HL-60/S4 treated with retinoic acid at 250 ng/mL for 4 days and 3 days (cell line): ENCODE results near the gene PET100.

Experiments
- in situ Hi-C: fragments of 300-500 bp; cut with MboI; formaldehyde crosslinking; loops from 2 replicates; pipeline ENCODE4 v1.7.0; 2022; ENCODE audit warnings: low sequenced_read_pairs

The PET100 gene, protein sequence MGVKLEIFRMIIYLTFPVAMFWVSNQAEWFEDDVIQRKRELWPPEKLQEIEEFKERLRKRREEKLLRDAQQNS

DNA sequence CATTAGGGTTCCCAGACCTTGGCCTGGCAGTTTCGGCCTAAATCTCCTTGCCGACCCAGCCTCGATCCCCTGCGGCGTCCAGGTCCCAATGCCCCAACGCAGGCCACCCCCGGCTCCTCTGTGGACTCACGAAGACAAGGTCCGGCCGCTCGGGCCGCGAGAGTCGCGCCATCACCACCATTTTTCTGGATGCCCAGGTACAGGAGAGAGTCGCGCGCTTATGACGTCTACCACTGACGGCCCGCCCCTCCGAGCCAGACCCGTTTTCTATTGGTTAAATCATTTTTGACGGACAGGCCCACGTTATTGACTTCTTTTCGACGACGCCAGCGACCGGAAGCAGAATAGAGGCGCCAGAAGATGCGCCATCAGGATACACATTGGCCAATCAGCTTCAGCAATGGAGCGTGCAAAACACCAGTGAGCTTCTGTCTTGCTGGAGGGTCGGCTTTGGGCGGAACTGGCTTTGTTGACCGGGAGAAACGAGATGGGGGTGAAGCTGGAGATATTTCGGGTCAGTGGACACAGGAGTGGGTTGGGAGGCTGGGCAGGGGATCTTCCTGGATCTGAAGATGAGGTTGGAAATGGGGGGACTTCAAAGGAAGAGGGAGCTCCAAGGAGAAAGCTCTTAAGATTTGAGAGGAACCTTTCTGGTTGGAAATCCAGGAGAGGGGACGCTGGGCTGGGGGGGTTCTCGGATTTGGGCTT is at the start of gene PET100, which contains the start of gene XAB2:
TSS of gene PET100 (plus strand) at position 447 of the 708 bp plus-strand sequence. CDS start at position 488, 41 bp downstream.
TSS of gene XAB2 (minus strand) at position 199 of the 708 bp plus-strand sequence. CDS start at position 181, 18 bp downstream.
- in situ Hi-C loops, result no loop called here

DNA sequence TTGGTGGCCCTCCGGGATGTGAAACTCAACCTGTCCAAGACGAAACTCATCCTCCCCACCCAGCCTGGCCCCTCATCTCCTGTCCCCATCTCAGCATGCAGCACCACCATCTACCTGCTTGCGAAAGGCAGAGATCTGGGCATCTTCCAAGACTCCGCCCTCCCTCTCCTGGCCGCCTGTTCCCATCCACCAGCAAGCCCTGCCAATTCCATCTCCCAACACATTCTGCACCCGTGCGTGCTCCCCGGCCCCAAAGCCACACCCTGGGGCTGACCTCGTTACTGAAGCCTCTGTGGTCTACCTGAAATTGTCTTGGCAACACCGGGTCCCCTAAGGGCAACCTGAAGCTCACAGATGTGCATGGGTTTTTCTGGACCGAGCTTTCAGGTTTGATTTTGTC is 47.1 kb upstream of the PET100 start:
- in situ Hi-C loops, result no loop called here

DNA sequence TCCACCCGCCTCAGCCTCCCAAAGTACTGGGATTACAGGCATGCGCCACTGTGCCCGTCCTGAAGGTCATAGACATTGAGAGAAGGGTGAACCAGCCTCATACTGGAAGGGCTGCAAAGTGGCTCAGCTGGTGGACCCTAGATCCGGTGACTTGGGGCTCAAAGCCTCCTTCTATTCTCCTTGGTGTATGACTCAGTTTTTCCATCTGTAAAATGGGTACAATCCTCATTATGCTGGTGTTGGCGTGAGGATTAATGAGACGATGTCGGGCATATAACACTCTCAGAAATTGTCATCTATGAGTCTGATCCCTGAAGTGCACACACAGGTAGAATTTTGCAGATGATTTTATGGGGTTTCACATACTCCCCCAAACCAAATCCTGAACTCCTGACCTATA is 39.8 kb upstream of the PET100 start:
- in situ Hi-C loops, result no loop called here

DNA sequence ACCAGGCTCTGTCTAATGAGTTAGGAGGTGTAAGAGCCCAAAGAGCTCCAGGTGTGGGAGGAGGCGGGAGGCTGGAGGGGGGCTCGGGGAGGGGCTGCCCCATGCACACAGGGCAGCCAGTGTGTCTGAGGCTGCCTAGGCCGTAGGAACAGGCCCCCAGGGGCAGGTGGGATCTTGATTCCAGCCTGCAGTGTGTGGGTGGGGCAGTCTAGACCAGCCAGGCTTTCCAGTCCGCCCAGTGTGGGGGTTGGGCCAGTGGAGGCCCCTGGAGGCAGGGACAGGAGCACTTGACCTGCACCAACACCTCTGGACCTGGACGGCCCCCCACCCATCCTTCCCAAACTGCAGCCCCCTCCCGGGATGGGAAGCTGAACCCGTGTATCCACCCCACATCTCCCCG is 39.3 kb upstream of the PET100 start:
- in situ Hi-C loops, result no loop called here

DNA sequence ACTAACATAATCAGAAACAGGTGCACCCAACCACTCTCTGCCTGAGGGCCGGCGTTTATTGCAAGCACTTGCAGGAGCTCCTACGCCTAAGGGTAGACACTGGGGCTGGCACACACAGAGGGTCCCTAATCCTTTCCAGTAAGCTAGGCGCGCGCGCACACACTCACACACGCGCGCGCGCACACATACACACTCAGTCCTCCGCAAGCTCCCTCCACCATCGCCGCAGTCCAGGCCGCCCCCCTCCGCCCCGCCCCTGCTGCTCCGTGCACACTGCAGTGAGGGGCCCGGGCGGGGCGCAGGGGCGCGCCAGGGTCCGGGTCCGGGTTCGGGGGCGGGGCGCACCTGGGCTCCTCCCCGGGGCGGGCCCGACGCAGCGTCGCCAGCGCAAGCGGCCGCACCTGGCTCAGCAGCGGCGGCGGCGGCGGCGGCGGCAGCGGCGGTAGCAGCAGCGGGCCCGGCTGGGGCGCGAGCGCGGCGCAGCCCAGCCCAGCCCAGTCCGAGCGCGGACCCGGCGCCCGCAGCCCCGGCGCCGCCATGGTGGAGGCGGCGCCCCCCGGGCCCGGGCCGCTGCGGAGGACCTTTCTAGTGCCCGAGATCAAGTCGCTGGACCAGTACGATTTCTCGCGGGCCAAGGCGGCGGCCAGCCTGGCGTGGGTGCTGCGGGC is 34.0 kb upstream of the PET100 start, which contains the start of gene CAMSAP3:
TSS of gene CAMSAP3 (plus strand) at position 398 of the 668 bp plus-strand sequence. CDS start at position 538, 140 bp downstream.
- in situ Hi-C loops, result no loop called here

DNA sequence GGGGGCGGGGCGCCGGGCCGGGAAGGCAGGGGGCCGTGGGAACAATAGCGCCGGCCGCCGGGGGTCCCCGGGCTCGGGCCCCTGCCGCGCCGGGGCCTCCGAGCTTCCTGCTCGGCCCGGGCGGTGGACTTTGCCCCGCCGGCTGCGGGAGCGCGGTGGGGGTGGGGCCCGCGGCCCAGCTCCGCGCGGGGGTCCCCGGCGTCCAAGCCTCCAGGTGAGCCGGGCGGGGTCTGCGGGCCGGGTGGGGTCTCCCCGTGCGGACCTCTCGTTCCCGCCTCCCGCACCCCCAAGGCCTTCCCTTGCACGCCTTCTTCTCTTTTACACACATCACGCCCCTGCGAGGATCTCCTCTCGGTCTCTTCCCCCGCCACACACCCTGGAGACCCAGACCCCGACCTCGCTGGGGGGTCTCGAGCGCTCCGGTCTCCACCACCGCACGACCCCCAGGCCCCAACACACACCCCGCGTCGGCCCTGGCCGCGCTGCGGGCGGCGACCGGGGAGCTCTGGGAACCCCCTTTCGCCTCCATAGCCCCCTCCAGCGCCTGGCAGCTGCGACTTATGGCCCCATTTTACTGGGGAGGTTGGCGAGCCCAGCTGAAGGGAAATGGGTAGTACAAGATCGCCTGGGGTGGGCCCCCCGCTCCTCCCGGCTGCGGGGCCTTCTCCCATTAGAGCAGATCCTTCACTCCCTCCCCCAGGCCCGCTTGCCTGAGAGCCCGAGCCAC is 33.2 kb upstream of the PET100 start:
- in situ Hi-C loops, result no loop called here

DNA sequence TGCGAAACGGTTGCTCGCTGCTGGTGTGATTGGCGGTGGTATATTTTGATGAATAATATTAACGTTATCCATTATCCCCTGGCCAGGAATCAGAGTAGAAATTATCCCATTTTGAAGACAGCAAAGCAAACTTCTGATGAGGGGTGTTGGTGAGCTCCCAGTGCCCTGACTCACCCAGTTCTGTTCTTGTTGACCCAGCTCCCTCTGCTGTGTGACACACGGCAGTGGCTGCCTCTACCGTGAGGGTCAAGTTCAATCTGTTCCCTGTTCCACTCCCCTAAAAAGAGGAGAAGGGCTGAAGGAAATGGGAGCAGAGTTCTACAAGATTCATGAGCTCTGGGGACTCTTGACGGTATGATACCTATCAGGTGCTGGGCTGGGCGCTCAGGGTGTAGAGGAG is 31.9 kb upstream of the PET100 start:
- in situ Hi-C loops, result no loop called here

DNA sequence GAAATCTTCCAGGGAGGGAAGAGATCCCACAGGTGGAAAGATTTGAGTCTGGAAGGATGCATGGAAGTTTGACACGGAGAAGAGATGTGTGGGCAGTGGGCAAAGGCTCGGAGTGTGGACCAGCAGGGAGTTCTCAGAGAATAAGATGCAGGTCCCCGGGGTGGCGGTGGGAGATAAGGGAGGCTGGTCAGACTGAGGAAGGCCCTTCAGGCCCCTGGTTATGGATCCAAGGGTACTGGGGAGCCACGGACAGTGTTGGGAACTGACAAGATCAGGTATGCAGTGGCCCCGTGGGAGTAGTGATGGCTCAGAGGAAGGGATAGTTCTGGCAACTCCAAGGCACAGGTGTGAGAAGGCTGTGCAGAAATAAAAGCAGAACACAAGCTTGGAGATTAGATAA is 31.4 kb upstream of the PET100 start:
- in situ Hi-C loops, result no loop called here

DNA sequence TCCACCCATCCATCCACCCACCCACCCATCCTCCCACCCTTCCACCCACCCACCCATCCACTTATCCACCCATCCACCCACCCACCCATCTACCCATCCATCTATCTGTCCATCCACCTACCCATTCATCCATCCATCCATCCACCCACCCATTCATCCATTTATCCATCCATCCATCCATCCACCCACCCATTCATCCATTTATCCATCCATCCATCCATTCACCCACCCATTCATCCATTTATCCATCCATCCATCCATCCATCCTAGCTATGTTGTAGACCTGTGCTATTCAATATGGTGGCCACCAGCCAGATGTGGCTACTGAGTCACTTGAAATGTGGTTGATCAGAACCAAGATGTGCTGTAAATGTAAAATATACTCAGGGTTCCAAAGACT is 28.9 kb upstream of the PET100 start:
- in situ Hi-C loops, result no loop called here

DNA sequence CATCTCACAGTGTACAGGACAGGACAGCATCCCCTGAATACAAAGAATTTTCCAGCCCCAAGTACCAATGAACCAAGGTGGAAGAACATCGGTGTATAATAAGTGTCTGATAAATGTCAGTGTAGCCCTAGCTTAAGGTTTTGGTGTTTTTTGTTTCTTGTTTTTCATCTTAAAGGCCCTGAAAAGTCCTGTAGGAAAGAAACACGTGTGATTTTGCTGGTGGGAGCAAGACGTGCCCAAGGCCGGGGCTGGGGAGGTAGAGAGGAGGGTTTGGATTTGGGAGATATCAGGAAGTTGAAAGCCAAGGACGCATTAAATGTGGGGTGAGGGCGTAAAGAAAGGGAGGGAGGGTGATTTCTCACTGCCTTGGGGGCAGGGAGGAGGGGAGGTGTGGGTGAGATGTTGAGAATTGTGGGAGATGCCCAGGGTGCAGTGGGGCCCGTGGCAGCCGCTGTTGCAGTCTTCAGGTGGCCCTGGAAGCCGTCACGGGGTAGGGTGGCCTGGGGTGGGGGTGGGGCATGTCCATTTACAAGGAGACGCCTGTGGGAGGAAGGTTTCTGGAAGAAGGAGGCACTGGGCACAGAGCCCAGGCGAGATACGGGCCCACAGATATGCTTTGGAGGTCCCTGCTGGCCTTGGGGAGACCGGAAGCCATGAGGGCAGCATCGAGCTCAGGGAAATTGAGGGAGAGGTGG is 27.2 kb upstream of the PET100 start:
- in situ Hi-C loops, result no loop called here

DNA sequence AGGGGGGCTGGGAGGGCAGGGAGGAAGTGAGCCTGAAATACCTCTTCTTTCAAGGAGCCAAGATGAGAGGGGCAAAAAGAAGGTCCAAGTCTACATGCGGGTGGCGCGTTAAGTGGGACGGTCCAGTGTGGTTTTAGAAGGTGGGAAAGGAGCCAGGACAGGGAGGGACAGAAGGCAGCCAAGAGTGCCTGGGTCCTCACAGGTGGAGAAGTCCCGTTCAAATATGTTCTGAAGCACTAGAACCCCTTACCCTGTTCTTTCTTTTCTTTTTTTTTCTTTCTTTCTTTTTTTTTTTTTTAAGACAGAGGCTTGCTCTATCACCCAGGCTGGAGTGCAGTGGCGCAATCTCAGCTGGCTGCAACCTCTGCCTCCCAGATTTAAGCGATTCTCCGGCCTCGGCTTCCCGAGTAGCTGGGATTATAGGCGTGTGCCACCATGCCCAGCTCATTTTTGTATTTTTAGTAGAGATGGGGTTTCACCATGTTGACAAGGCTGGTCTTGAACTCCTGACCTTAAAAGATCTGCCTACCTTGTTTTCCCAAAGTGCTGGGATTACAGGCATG is 26.6 kb upstream of the PET100 start:
- in situ Hi-C loops, result no loop called here

DNA sequence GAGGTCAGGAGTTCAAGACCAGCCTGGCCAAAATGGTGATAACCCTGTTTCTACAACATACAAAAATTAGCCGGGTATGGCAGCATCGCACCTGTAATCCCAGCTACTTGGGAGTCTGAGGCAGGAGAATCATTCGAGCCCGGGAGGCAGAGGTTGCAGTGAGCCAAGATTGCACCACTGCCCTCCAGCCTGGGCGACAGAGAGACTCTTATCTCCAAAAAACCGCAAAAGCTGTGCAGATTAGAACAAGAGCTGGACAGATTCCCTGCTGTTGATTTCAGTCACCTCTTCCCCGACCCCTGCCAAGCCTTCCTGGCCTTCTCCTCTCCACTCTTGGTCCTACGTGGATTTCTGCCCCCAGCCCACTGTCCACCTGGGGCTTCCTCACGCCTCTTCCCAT is 25.7 kb upstream of the PET100 start:
- in situ Hi-C loops, result no loop called here

DNA sequence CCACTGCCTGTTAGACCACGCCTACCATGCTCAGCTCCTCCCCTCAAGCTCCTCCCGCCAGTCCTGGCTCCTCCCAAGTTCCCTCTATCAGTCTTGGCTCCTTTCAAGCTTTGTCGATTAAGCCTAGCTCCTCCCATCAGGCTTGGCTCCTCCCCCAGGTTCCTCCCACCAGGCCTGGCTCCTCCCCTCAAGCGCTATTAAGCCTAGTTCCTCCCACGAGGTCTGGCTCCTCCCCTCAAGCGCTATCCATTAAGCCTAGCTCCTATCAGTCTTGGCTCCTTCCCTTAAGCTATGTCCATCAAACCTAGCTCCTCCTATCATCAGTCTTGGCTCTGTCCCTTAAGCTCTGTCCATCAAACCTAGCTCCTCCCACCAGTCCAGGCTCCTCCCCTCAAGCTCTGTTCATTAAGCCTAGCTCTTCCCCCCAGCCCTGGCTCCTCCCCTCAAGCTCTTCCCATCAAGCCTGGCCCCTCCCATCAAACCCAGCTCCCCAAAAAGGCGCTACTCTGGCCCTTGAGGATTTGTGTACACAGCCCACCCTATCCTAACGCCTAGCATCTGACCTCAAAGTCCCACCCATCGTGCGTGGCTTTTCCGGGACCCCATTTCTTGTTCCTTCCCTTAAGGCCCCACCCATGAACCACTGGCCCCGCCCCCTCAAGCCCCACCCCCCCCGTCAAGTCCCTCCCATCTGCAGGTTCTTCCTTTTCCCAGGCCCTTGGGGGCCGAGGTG is 23.9 kb upstream of the PET100 start:
- in situ Hi-C loops, result no loop called here

DNA sequence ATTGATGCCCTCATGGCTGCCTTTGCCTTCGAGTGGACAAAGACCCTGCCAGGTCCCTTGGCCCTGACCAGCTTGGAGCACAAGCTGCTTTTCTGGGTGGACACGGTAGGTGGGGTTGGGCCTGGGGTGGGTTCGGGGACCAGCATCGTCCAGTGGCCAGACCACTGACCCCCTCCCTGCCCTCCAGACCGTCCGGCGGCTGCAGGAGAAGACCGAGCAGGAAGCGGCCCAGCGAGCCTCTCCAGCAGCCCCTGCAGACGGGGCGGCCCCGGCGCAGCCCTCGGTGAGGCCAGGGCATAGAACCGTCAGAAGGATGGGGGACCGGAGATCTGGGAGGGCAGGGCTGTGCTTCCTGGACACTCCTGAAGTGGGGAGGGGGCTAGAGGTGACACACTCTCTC is 23.3 kb upstream of the PET100 start:
- in situ Hi-C loops, result no loop called here

DNA sequence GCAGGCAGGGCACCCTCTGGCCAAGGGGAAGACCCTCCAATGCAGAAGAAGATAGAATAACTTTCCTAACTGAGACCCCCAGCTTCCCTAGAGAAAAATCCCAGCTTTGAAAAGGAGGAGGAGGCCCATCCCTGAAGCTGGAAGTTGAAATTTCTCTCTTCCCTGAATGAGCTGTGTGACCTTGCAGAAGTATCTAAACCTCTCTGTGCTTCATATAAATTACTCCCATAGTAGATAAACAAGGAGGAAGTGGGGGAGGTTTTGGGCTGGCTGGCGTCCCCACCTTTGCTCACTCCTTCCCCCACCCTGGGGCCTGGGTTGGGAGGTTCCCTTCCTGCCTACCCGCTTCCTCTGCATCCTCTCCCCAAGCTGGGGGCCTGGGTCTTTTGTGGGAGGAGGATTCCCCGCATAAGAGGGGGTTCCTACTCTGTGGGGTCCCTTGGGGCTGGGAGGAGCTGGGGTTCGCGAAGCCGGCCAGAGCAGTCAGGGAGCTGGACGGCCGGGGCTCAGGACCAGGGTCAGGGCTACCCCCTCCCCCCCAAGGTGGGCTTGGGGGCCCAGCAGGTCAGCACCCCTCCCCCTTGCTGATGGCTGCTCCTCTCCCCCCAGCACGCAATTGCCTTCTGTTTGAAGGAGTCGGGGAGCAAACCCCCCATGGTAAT is 22.2 kb upstream of the PET100 start:
- in situ Hi-C loops, result no loop called here

DNA sequence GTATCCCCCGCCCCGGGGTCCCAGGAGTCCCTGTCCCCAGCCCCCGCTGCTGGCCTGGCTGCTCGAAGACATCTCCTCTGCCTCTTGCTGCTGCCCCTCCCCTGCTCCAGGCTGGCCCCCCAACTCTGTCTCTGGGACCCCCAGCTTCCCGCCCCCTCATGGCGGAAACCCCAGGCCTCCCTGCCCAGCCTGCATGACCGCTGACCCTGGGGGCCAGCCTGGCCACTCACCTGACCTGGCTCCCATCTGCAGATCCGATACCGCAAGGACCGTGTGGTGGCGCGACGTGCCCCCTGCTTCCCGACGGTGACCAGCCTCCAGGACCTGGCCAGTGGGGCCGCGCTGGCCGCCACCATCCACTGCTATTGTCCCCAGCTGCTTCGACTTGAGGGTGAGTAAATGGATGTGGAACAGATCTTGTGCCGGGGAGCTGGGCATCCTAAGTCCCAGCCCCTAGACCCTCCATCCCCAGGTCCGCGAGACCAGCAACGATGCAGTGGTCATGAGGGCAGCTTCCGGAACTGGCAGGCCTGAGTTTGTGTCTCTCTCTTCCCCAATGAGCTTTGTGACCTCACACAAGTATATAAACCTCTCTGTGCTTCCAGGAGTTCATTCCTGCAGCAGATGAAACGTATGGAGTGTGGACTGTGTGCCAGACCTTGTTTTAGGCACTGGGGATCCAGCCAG is 21.6 kb upstream of the PET100 start:
- in situ Hi-C loops, result no loop called here

DNA sequence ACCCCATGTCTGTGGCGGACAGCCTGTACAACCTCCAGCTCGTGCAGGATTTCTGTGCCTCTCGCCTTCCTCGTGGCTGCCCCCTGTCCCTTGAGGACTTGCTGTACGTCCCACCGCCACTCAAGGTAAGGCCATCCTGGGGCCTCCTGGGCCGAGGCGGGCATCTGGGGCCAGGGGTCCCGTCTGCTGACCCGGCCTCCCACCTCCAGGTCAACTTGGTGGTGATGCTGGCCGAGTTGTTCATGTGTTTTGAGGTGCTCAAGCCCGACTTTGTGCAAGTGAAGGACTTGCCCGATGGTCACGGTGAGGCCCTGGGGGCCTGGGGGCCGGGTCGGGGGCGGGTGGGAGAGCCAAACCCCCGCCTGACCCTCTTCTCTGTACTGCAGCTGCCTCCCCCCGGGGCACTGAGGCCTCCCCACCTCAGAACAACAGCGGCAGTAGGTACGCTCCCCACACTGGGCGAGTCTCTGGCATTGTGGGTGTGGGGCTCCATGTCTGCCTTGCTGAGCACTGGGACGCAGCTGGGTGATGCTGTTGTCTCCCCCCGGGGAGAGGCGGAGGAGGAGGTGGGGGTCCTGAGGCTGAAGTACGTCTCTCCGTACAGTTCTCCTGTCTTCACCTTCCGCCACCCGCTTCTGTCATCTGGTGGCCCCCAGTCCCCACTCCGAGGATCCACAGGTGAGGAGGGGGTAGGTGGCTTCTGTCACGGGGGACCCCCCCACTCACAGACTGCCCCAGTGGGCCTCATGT is 18.9 kb upstream of the PET100 start:
- in situ Hi-C loops, result no loop called here
